Astrocyte (in vitro differentiated cells and primary cell): ENCODE results near the gene CST2. TPM values are rescaled to one million over a fixed set of nuclear protein-coding genes. Genes with fewer than 3 reads are reported as not detected.
A peak's percentile ranks its signal among the peaks of the same experiment; 100 is the strongest.
"Not testable (repeated sequence)": the region's sequence is repeated elsewhere in the genome, so short reads cannot be mapped to it uniquely, and the experiment has no call there.

Experiments
- DNase-seq: peaks from one replicate; pipeline ENCODE4 v3.0.0-alpha.2; 2010; ENCODE audit warnings: low read depth
- FAIRE-seq: peaks from 2 replicates; lab custom pipeline; 2011; peaks lifted over from hg19 to GRCh38; lab: Jason Lieb, UNC
- H2AFZ ChIP-seq: 2 replicates; pipeline ENCODE4 v1.6.0; 2012; ENCODE audit warnings: low read depth, low read length, inconsistent platforms
- H3K27ac ChIP-seq: 2 replicates; pipeline ENCODE4 v1.5.1; 2011; ENCODE audit warnings: low read depth, low read length, inconsistent platforms
- H3K27me3 ChIP-seq: 2 replicates; pipeline ENCODE4 v1.6.0; 2011; ENCODE audit warnings: low read length, inconsistent platforms; ENCODE audit not compliant: insufficient read depth
- H3K36me3 ChIP-seq: 2 replicates; pipeline ENCODE4 v1.5.1; 2011; ENCODE audit warnings: low read length, inconsistent platforms; ENCODE audit not compliant: insufficient read depth
- H3K4me1 ChIP-seq: 2 replicates; pipeline ENCODE4 v1.5.1; 2011; ENCODE audit warnings: low read length, inconsistent platforms; ENCODE audit not compliant: insufficient read depth
- H3K4me2 ChIP-seq: 2 replicates; pipeline ENCODE4 v1.6.0; 2012; ENCODE audit warnings: low read length, inconsistent platforms
- H3K4me3 ChIP-seq: 2 replicates; pipeline ENCODE4 v1.5.1; 2011; ENCODE audit warnings: low read depth, mild to moderate bottlenecking, low read length, inconsistent platforms; ENCODE audit not compliant: insufficient read depth
- H3K79me2 ChIP-seq: 2 replicates; pipeline ENCODE4 v1.6.0; 2012; ENCODE audit warnings: mild to moderate bottlenecking, low read length, inconsistent platforms; ENCODE audit not compliant: insufficient read depth
- H3K9ac ChIP-seq: 2 replicates; pipeline ENCODE4 v1.6.0; 2012; ENCODE audit warnings: mild to moderate bottlenecking, low read length, inconsistent platforms
- H3K9me3 ChIP-seq: 2 replicates; pipeline ENCODE4 v1.5.1; 2012; ENCODE audit warnings: low read depth, mild to moderate bottlenecking, low read length, inconsistent platforms; ENCODE audit not compliant: insufficient read depth
- H4K20me1 ChIP-seq: 2 replicates; pipeline ENCODE4 v1.6.0; 2012; ENCODE audit warnings: low read length, inconsistent platforms; ENCODE audit not compliant: insufficient read depth
- H3K27ac Mint-ChIP-seq: one replicate; pipeline ENCODE4 v1.8.0; 2021; ENCODE audit warnings: mild to moderate bottlenecking, mixed read lengths; ENCODE audit not compliant: unreplicated experiment
- H3K27me3 Mint-ChIP-seq: one replicate; pipeline ENCODE4 v1.8.0; 2021; ENCODE audit warnings: low read depth, mixed read lengths; ENCODE audit not compliant: unreplicated experiment
- H3K36me3 Mint-ChIP-seq: one replicate; pipeline ENCODE4 v1.8.0; 2021; ENCODE audit warnings: low read depth, mixed read lengths; ENCODE audit not compliant: unreplicated experiment
- H3K4me1 Mint-ChIP-seq: one replicate; pipeline ENCODE4 v1.8.0; 2021; ENCODE audit warnings: low read depth, mixed read lengths; ENCODE audit not compliant: unreplicated experiment
- H3K4me3 Mint-ChIP-seq: one replicate; pipeline ENCODE4 v1.8.0; 2021; ENCODE audit warnings: mild to moderate bottlenecking, moderate library complexity, mixed read lengths; ENCODE audit not compliant: unreplicated experiment
- H3K9me3 Mint-ChIP-seq: one replicate; pipeline ENCODE4 v1.8.0; 2021; ENCODE audit warnings: mild to moderate bottlenecking, mixed read lengths; ENCODE audit not compliant: unreplicated experiment
- EZH2 ChIP-seq: IDR thresholded peaks from 2 replicates; pipeline ENCODE4 v1.6.1; 2012; ENCODE audit warnings: mild to moderate bottlenecking, low read length, inconsistent platforms; ENCODE audit not compliant: insufficient read depth
- total RNA-seq: library from RNA; stranded (reverse); gene quantifications from 2 replicates; pipeline ENCODE4 v1.2.1, GENCODE V29; 2021
- TF ChIP-seq, protein P1 (sequence below): IDR thresholded peaks from 2 replicates; pipeline ENCODE4 v1.5.1; 2011; ENCODE audit warnings: low read depth, mild to moderate bottlenecking, inconsistent platforms, low read length, moderate library complexity; ENCODE audit not compliant: insufficient read depth

The CST2 gene
- total RNA-seq, 1 donor from 2014 or later = 1.7 TPM

DNA sequence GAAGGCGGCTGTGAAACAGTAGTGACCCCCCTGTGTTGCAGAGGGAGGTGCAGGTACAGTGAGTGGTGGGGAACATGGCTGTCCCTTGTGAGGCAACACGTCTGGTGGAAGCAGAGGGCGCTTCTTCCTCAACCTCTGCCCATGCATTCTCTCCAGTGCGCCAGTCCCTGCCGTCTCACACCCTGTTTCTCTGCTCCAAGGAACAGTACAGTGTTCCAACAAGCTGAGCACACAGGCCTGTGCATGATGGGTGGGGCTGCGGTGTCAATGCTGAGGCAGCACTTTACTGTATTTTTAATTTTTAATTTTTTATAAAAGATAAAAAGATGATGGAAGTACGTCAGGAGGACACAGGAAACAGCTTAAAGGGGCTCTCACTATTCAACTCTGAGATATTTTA, 32.5 kb downstream of the CST2 start:
- Mint-ChIP-seq H3K27me3 (peaks cover 27% of the 10 kb centered on the region), H3K4me3 (no peak overlapping the region), H3K4me1 (no peaks in the 10 kb centered on the region), H3K36me3 (no peaks in the 10 kb centered on the region), H3K27ac (no peak overlapping the region), H3K9me3 (peaks cover 6% of the 10 kb centered on the region)
- TF ChIP-seq, protein P1, sequence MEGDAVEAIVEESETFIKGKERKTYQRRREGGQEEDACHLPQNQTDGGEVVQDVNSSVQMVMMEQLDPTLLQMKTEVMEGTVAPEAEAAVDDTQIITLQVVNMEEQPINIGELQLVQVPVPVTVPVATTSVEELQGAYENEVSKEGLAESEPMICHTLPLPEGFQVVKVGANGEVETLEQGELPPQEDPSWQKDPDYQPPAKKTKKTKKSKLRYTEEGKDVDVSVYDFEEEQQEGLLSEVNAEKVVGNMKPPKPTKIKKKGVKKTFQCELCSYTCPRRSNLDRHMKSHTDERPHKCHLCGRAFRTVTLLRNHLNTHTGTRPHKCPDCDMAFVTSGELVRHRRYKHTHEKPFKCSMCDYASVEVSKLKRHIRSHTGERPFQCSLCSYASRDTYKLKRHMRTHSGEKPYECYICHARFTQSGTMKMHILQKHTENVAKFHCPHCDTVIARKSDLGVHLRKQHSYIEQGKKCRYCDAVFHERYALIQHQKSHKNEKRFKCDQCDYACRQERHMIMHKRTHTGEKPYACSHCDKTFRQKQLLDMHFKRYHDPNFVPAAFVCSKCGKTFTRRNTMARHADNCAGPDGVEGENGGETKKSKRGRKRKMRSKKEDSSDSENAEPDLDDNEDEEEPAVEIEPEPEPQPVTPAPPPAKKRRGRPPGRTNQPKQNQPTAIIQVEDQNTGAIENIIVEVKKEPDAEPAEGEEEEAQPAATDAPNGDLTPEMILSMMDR = no peak
- TF ChIP-seq EZH2 = no peak
- H3K79me2 ChIP-seq = no peaks in the 10 kb centered on the region
- no peak overlapping the region for H3K9ac ChIP-seq
- no peak overlapping the region for H3K4me3 ChIP-seq
- H3K9me3 ChIP-seq = no peaks in the 10 kb centered on the region
- no peaks in the 10 kb centered on the region for H3K4me1 ChIP-seq
- H3K27me3 ChIP-seq = no peaks in the 10 kb centered on the region
- no peak overlapping the region for H2AFZ ChIP-seq
- DNase-seq (no peak), FAIRE-seq (no peak)
- H3K4me2 ChIP-seq = no peak overlapping the region
- no peaks in the 10 kb centered on the region for H4K20me1 ChIP-seq
- no peaks in the 10 kb centered on the region for H3K36me3 ChIP-seq
- H3K27ac ChIP-seq = no peak overlapping the region

DNA sequence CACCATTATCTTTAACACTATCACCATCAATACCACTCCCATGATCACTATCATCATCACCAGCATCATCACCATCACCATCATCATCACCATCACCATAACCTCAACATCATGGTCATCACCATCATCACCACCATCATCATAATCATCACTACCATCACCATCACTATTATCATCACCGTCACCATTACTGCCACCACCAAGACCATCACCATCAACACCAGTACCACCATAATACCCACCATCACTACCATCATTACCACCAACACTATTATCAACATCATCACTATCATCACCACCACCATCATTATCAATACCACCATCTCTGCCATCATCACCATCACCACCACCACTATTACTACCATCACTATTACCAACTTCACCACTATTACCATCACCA, 43.1 kb downstream of the CST2 start:
- Histone ChIP-seq H3K27me3 (no peaks in the 10 kb centered on the region), H3K27ac (no peak overlapping the region), H3K4me1 (no peaks in the 10 kb centered on the region), H3K9ac (no peak overlapping the region), H3K36me3 (no peaks in the 10 kb centered on the region), H3K4me3 (no peak overlapping the region), H3K4me2 (no peak overlapping the region), H4K20me1 (no peaks in the 10 kb centered on the region), H3K9me3 (no peaks in the 10 kb centered on the region), H3K79me2 (no peaks in the 10 kb centered on the region), H2AFZ (no peak overlapping the region)
- H3K9me3 Mint-ChIP-seq = peaks cover 7% of the 10 kb centered on the region
- DNase-seq (no peak), FAIRE-seq (peak; percentile 65)
- peaks cover 5% of the 10 kb centered on the region for H3K27me3 Mint-ChIP-seq
- peaks cover 5% of the 10 kb centered on the region for H3K4me1 Mint-ChIP-seq
- TF ChIP-seq, protein P1 = no peak
- TF ChIP-seq EZH2 = no peak
- H3K36me3 Mint-ChIP-seq = no peaks in the 10 kb centered on the region
- no peak overlapping the region for H3K4me3 Mint-ChIP-seq
- H3K27ac Mint-ChIP-seq = no peak overlapping the region

DNA sequence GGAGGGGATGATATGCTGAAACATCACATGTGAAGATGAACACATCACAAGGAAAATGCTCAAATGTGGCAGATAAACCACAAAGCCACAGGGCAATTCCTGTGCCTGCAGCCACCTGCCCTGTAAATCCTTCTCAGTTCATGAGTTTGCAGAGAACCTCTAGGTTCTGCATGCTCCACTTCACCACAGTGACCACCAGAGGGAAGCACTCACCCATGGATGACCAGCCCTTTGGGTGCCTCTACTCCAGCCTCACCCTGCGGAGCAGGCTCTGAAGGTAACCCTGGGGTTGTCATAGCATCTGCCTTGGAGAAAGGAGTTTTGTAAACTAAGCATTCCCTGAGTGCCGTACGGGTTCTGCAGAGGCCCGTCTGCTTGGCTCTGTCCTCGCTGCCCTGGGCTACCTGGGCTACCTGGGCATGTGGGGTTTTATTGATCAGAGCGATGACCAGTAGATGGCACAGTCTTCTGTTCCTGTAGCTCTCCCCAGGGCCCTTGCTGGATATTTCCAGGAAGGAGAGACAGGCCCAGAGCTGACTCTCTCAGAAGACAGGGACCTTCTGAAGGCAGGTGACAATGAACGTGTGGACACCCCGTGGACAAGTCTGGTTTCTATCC, 44.1 kb downstream of the CST2 start:
- DNase-seq = no peak
- Histone ChIP-seq H4K20me1 (no peaks in the 10 kb centered on the region), H3K27ac (no peak overlapping the region), H3K79me2 (no peaks in the 10 kb centered on the region), H3K4me2 (no peak overlapping the region), H2AFZ (no peak overlapping the region), H3K9me3 (no peaks in the 10 kb centered on the region), H3K36me3 (no peaks in the 10 kb centered on the region), H3K27me3 (no peaks in the 10 kb centered on the region), H3K4me3 (no peak overlapping the region), H3K4me1 (no peaks in the 10 kb centered on the region), H3K9ac (no peak overlapping the region)
- no peak overlapping the region for H3K27ac Mint-ChIP-seq
- peaks cover 3% of the 10 kb centered on the region for H3K9me3 Mint-ChIP-seq
- peaks cover 5% of the 10 kb centered on the region for H3K27me3 Mint-ChIP-seq
- H3K4me1 Mint-ChIP-seq = peaks cover 6% of the 10 kb centered on the region
- no peak for FAIRE-seq
- TF ChIP-seq EZH2 = no peak
- TF ChIP-seq, protein P1 = peak; percentile 37
- no peaks in the 10 kb centered on the region for H3K36me3 Mint-ChIP-seq
- no peak overlapping the region for H3K4me3 Mint-ChIP-seq

DNA sequence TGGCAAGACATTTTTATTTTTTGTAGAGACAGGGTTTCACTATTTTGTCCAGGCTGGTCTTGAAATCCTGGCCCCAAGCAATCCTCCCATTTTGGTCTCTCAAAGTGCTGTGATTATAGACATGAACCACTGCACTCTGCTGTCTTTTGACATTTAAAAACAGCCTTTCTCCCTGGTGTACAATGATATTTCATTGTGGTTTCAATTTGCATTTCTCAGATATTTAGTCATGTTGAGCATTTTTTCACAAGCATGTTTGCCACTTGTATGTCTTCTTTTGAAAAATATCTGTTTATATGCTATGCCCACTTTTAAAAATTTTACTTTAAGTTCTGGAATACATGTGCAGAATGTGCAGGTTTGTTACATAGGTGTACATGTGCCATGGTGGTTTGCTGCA, 47.9 kb downstream of the CST2 start:
- not testable (repeated sequence) for H3K4me2 ChIP-seq

More for the DNA sequence above, 47.9 kb downstream of the CST2 start:
- not testable (repeated sequence) for H3K27ac Mint-ChIP-seq, H3K36me3 ChIP-seq, DNase-seq, H3K9me3 Mint-ChIP-seq, H3K4me3 ChIP-seq, H3K36me3 Mint-ChIP-seq, H3K9me3 ChIP-seq, H3K79me2 ChIP-seq, H3K9ac ChIP-seq, H3K4me3 Mint-ChIP-seq, FAIRE-seq, H3K4me1 ChIP-seq, H2AFZ ChIP-seq, H3K27me3 ChIP-seq, H4K20me1 ChIP-seq, H3K27ac ChIP-seq
- peaks cover 13% of the 10 kb centered on the region for H3K4me1 Mint-ChIP-seq
- H3K27me3 Mint-ChIP-seq = peaks cover 18% of the 10 kb centered on the region
